ENCODE measurements around the gene OSBPL10.

OSBPL10 gene

DNA sequence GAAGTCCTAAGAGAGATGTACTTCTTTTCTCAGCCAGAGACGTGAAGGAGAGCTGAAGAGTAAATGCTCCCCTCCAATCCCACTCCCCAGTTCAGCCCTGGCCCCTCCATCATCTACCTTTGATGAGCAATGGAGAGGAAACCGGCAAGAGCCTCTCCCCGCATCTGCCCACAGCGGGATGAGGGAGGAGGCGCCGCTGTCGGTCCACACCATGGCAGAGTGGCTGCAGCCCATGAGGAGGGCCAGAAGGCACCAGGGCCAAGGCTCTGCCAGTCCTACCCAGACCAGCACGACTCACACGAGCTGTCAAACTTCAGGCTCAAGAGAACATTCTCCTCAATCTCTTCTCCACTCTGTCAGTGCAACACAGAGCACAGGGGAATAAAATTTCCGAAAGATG is 129.8 kb downstream of the OSBPL10 start:
- DNase-seq (ENCODE audit: low read depth, low spot score): no peak

DNA sequence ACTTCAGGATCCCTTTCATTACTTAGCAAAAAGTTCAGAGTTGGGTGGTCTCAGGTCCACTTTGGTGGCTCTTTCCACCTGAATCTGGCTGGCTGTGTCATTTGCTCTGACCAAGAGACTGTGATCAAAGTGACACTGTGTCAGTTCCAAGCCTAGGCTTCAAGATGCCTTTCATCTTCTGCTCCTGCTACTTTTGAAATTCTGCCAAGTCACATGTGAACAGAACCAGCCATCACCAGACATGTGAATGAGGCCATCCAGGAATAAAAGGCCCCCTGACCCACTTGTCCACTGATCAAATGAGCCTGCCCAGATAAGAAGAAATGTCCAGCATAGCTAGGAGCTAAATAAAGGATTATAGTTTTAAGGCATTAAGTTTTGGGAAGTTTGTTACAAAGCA is 132.2 kb downstream of the OSBPL10 start:
- DNase-seq (ENCODE audit: low read depth, low spot score): no peak

DNA sequence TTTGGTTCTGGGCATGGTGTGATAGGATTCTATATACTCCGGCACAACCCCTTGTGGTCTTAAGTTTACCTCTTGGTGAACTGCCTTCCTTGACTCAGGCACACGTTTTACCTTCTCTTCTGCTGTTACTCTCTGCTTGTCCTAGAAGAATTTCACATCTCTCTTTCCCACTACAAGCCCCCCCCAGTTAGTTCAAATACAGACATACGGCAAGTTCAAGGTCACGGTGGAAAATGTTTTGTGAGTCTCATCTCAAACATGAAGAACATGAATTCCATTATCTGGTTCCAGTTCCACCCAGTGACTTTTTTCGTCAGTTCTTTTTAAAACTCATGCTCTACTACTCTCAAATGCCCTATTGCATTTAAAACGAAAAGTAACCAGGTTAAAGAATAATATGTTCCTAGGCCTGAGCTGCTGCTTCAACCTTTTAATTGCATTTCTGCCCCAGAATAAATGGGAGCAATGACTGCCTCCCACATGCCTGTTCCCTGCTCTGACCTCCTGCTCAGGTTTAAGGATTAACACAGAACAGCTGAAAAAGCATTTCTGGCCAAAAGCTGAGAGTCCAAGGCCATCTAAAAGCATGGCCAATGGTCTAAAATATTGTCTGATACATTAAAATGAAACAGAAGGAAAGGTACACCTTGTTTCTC is 132.8 kb downstream of the OSBPL10 start:
- DNase-seq (ENCODE audit: low read depth, low spot score): no peak

DNA sequence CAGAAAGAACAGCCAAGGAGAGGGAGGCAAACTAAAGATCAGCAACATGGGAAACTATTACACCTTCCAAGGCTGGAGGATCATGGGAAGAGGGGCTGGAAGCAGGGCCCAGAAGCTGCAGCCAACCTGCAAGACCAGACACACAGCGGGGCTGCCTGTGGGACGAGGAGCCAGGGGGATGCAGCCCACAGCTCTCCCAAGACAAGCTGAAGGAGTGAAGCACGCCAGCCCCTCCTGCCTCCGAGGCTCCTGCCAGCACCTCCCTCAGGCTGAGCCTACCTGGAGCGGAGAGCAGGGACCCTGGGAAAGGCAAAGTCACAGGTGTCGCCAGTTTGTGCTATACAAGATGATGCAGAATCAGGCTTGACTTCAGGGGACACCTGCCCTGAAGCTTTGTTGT is 133.3 kb downstream of the OSBPL10 start:
- no peak for DNase-seq (ENCODE audit: low read depth, low spot score)

DNA sequence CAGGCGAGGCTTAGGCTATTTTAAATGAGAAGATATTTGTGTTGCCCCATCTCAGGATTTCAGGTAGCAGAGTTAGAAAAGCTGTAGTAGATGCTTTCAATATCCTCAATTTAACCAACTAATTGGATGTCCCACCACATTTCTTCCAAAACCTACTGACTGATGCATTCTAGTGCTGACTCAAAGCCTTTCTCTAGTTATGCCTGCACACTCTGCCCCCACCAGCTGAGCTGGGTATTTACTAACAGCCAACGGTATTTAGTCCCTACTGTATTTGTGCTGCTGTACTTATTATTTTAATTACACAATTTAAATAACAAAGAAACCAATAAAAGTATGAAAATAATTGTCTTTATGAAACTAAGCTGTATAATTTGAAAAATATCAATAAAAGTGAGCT is 139.5 kb downstream of the OSBPL10 start:
- no peak for DNase-seq (ENCODE audit: low read depth, low spot score)

DNA sequence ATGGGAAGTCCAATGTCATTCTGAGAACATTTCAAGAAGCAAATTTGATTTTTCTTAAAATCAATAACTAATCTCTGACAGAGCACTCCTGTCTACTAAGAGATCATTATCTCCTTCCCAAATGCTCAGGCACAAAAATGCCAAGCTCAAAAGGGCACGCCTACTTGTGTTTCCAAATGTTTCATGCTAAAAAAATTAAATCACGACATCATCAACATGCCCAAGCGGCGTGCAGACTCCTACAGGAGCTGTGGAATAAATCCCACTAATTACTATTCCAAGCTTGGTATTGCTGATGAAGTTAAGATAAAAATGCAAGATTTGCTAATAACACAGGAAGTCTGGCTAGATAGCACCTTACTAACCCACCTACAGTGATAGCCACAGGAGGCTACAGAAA is 140.8 kb downstream of the OSBPL10 start:
- no peak for DNase-seq (ENCODE audit: low read depth, low spot score)

DNA sequence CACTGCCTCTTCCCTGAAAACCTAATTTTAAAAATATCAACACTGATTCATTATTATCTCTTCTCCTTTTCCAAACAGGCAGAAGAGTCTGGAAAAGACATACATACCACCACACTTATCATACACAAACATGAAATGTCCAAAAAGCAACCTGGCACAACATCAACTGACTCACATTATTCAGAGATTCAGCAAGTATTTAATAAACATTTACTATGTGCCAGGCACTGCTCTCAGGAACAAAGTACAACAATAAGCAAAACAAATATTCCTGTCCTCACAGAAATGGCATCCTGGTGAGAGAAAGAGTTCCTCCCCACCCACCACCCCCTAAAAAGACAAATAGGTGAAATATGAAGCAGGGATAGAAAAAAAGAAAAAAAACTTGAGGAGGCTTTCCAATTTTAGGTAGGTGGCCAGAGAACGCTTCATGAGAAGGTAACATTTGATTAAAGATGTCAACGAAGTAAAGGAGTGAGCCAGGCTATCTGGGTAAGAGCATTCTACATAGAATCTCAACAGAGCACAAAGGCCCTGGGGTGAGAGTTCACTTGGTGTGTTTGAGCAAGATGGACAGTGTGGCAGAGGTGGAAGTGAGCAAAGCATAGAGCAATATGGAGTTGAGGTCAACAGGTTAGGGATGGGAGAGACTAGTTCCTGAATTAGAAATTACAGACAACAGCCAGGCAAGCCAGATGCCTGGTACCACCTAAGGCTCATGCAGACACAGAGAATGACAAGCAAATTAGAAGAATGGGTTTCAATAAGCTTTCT is 141.7 kb downstream of the OSBPL10 start:
- DNase-seq (ENCODE audit: low read depth, low spot score): no peak

DNA sequence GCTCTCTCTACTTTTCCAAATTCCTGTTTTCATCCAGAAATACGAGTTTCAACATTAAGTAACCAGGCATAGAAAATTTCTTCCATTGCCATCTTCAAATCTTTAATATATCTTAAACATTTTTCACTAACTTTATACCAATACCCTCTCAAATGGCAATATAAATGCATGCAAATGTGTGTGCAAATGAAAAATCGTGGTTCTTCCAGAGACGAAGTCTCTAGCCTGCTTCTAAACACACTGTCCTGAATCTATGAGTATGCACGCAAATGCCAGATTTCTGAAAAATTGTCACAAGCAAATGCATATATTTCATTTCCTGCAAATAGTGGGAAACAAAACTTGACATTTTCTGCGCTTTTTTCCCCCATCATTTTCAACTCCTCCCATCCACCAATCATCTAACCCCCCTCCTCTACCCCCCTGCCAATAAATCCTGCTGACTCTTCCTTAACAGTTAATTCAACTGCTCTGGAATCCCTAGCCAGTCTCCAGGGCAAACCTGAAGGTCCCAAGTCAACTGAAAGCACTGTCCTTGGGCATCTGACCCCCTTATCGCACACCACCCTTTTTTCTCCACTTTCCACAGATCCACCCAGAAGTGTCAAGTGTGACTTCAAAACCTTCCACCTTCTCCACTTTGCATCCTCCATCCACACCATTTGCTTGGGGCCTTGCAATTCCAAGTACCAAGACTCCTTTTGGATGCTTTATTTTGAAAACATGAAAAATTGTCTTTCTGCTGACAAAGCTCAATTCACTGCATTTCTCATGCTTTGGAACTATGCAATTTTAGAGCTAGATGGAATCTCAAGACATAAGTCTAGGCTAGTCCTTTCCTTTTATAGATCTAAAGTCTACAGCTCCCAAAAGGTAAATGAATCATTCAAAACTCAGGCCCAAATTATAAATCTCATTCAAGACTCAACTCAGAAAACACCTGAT is 144.7 kb downstream of the OSBPL10 start:
- DNase-seq (ENCODE audit: low read depth, low spot score): no peak

DNA sequence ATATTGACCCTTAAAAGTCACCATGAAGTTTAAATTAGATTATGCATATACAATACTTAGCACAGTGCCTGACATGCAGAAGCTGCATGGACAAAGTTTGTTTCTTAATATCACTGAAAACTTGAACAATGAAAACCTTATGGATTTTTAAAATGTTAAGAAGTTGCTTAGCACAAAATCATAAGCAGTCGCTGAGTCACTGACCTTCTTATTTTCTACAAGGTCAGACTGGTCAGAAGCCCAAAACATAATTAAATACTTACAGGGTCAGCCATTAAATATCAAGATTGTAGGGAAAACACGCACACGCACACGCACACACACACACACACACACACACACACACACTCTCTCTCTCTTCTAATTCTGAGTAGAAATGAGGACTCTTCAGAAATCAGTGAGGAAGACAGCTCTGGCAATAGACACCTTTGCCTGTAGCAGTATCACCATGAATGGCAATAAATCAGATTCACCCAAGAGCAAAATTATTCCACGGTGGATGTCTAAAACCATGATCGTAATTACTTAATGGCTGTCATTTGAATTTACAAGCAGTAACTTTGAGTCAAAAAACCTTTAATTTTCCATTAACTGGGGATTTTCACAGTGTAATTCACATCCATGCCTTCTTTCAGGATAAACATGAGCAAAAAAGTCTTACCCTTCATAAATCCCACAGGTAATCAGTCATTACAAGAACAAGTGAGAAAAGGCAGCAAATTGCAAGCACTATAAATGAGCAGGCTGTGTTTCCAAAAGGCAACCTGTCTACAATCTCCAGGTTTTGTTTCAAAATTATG is 147.5 kb downstream of the OSBPL10 start:
- no peak for DNase-seq (ENCODE audit: low read depth, low spot score)

DNA sequence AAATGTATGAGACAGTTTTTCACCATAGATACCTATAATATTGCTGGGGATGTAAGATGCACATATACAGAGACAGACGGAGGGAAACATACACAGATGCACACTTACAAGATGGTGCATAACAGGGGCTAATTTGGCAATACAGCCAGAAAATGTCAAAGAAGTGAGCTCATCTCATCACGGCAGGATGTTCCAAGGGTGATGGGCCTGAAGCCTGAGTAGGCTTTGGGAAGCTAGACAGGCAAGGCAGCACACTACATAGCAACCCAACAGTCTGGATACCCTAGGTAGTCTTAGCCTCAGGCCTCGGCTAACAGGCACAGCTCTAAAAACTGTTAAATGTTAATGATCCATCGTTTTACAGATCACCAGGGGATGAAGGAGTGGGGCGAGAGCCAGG is 148.5 kb downstream of the OSBPL10 start:
- no peak for DNase-seq (ENCODE audit: low read depth, low spot score)

DNA sequence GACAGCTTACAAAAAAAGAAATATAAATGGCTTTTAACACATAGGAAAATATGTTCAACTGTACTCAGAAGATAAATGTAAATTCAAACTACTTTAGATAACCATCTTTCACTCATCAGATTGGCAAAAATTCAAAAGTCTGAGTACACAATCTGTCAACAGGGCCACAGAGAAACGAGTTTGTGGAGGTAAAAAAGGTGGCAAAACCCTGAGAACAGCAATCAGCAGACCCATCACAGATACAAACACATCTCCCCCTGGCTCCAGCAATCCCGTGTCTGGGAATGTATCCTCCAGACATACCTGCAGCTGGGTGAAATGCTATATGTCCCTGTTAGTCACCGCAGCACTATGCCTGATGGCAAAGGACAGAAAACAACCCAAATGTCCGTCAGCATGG is 149.5 kb downstream of the OSBPL10 start:
- no peak for DNase-seq (ENCODE audit: low read depth, low spot score)

DNA sequence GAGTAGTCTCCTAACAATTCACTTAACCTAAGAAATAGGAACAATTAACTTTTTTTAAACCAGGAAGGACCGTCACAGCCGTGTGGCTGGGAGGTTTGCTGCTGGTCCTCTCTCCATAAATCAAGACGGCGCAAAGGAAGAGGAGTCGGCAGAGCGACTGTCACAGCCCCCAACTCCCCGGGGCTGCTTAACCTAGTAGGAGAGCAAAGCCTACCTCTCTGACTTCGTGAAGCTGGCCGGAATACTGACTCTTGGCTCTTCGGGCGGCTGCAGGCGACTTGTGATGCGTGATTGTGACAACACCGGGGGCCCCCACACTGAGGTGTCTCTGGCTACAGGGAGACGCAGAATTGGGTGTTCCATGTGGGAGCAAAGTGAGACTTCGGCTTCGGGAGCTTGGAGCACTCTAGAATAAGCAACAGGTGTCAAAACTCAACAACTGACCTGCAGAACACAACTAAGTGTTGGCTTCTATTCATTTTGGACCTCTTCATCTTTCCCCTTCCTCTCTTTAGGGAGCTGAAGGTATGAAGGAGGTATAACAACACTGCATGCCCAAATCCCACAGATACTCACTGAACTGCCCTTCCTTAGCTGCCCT is 151.1 kb downstream of the OSBPL10 start:
- no peak for DNase-seq (ENCODE audit: low read depth, low spot score)

DNA sequence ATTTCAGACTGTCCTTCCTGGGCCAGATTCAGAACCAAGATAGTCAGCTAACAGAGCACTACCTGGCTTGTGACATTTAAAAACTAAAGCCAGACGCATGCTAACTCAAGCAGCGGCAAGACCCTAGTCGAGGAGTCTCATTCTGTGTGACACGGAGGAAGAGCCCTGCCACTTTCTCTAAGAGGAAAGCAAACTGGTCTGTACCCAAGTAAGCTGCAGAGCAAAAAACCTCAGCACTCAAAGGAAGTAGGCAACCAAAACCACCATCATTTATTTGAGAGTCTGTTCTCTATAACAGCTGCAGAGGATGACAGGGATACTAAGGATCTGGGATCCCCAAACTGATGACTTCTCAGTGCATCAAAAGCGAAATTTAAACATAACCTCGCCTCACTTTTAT is 152.1 kb downstream of the OSBPL10 start:
- DNase-seq (ENCODE audit: low read depth, low spot score): no peak

DNA sequence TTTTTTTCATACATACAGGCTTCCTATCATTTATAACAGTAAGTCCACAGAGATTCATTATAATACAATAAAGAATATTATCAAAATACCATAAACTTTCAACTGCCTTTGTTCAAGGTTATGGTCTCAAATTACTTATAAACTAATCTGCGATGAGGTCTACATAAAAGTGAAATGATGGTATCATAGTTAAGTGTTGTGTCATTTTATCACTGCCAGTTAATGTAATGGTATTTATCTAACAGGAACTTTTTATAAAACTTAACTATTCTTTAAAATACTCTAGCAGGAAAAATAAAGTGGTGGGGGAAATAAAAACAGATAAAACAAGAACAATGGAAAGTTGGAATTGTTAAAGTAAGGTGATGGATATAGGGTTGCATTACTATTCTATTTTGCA is 153.1 kb downstream of the OSBPL10 start:
- no peak for DNase-seq (ENCODE audit: low read depth, low spot score)

DNA sequence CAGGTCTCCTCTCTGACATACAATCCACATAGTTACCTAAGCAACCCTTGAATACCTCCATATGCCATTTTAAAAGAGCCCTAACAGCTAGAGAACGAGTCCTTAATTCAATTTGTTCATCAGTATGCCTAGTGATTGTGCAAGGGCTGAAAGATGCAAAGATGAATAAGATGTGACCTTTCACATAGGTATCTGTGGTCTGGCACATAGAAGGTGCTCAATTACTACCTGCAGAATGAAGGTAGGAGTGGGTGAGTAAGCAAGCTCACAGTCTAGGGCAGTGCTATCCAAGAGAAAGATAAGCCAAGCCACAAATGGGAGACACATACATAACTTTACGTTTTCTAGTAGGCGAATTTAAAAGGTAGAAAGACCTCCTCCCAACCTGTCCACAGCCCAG is 157.9 kb downstream of the OSBPL10 start:
- no peak for DNase-seq (ENCODE audit: low read depth, low spot score)

DNA sequence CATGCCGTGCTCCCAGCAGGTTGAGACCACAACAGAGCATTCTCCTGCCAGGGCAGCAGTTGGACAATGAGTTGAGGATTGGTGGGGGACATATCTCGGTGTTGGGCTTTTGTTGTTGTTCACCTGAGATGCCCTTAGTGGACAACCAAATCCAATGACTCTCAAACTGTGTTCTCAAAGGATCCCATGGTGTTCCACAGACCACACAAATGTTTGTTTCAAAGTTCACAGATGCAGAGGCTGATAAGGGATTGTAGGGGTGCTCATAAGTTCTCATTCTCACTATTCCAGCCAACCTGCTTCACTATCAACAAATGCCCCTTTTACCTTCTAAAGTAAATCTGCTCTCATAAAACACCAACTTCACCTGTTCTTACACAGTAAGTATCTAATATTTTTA is 159.9 kb downstream of the OSBPL10 start:
- no peak for DNase-seq (ENCODE audit: low read depth, low spot score)

DNA sequence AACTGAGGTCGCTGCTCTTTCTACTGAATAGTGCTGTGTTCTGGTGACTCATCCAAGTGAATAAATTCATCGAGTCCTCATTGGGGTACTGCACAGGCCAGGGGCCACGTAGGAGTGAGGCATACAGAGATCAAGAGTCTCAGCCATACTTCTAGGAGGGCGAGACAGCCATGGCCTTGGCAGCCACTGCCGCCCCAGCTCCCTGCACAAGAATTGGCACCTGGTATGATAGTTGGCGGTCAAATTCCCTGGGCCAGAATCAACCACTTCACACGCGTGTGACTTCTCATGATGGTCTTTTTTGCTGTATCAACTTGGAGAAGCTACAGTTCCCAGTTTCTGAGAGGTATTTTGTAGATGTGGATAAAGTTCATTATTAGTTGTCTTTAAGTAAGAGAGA is 161.6 kb downstream of the OSBPL10 start:
- no peak for DNase-seq (ENCODE audit: low read depth, low spot score)

DNA sequence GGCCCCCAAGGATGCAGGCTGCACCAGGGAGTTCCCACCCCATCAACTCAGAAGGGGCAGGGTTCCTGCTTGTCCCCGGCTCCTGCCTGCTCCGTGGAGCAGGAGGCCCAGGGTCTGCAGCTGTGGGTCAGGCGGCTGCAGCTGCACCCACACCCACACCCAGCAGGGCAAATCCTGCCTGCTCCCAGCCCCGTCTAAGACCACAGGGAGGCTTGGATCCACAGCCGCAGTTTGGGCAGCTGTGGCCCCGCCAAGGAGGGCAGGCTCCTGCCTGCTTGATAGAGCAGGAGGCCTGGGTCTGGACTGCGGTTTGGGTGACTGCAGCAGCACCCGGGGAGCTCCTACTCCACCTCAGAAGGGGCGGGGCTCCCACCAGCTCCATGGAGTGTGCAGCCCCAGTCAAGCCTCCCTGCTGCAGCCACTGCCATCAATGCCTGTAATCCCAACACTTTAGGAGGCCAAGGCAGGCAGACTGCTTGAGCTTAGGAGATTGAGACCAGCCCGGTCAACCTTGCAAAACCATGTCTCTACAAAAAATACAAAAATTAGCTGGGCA is 163.6 kb downstream of the OSBPL10 start:
- no peak for DNase-seq (ENCODE audit: low read depth, low spot score)

DNA sequence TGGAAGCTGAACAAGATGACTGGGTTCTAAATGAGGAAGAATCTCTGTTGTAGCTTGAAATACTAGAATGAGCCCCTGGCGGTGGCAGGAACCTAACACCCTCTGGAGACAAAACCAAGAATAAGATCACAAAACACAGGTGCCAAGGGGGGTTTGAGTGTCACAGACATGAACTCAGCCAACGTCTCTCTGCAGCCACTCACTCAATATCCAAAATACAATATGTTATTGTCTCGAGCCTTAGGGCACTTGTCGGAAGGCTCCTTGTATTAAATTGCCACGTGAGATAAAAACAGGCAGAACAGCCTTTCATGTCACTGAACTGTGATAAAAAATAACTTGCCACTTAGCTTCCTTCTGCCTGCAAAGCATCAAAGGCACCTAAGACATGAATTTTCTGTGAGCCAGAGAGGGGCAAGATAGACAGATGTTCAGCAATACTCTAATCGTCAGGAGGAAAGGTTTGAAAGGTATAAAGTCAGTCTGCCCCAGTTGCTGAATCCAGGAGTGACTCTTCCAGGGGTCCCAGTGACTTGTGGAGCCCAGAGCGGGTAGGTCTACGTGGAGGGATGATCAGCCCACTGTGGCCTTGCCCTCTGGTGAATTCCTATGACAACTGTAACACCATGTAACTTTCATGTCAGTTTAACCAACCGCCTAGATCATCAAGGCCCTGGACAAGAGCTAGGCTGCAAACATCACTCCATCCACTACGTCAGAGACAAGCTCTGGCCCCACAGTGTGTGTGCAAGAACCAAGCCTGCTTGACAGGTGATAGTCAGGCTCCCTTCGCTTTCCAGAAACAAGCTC is 165.2 kb downstream of the OSBPL10 start:
- DNase-seq (ENCODE audit: low read depth, low spot score): no peak

DNA sequence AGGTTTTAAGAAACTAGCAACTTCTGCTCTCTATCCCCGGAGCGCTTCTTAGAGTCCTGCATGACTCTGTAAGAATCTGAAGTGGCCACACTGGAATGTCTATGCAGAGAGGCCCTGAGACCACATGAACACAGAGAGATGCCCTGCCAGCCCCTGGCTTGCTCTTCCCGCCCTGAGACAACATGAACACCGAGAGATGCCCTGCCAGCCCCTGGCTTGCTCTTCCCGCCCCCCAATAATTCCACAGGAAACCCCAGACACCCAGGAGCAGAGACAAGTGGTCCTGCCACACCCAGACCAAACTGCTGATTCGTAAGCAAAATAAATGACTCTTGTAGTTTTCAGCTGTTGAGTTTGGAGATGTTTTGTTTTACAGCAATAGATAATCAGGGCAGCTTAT is 166.1 kb downstream of the OSBPL10 start:
- no peak for DNase-seq (ENCODE audit: low read depth, low spot score)

Data from activated naive CD8-positive, alpha-beta T cell treated with anti-CD3 and anti-CD28 coated beads, Interleukin-2, amount 50 U/mL, for 16 hours (primary cell).